CD4-positive, alpha-beta T cell treated with Interleukin-1 beta for 1 hour (primary cell): Measurements from ENCODE around the gene MRPL44.

Experiments used
- DNase-seq, 2 donors: peaks; one replicate each; pipeline ENCODE4 v3.0.0-alpha.2; 2020 to 2022

The MRPL44 gene

GRCh38 chr2:223957092-223957851, at the start of gene MRPL44:
Gene MRPL44 (plus strand): TSS chr2:223957463. CDS start chr2:223957473, 10 bp downstream.
- peak; percentile 94 to 95 for DNase-seq

GRCh38 chr2:223908304-223908998, 48.8 kb upstream of the MRPL44 start:
- no peak for DNase-seq

- DNase-seq = no peak
These were observed 48.1 kb upstream of the MRPL44 start for GRCh38 chr2:223909001-223909741.

GRCh38 chr2:223914324-223914723, 42.9 kb upstream of the MRPL44 start:
- no peak for DNase-seq

GRCh38 chr2:223915071-223915470, 42.2 kb upstream of the MRPL44 start:
- no peak for DNase-seq

- no peak for DNase-seq
These were observed 40.9 kb upstream of the MRPL44 start for GRCh38 chr2:223916181-223916920.

- no peak for DNase-seq
These were observed 38.6 kb upstream of the MRPL44 start for GRCh38 chr2:223918671-223919134.

- no peak for DNase-seq
These were observed 37.2 kb upstream of the MRPL44 start for GRCh38 chr2:223920109-223920508.

- no peak for DNase-seq
These were observed 36.1 kb upstream of the MRPL44 start for GRCh38 chr2:223921204-223921603.

GRCh38 chr2:223922308-223922707, 35.0 kb upstream of the MRPL44 start:
- DNase-seq = no peak

- DNase-seq = no peak
These were observed 33.3 kb upstream of the MRPL44 start for GRCh38 chr2:223923976-223924375.

- DNase-seq = no peak
These were observed 32.2 kb upstream of the MRPL44 start for GRCh38 chr2:223925106-223925505.

- DNase-seq = no peak
These were observed 28.9 kb upstream of the MRPL44 start for GRCh38 chr2:223928113-223929006.

GRCh38 chr2:223929571-223930102, 27.6 kb upstream of the MRPL44 start:
- DNase-seq = peak in 1 of 2 donors; percentile 46

- DNase-seq = peak in 1 of 2 donors; percentile 26
These were observed 26.9 kb upstream of the MRPL44 start for GRCh38 chr2:223930103-223930976.

- no peak for DNase-seq
These were observed 24.2 kb upstream of the MRPL44 start for GRCh38 chr2:223932816-223933800.

GRCh38 chr2:223934870-223935269, 22.4 kb upstream of the MRPL44 start:
- DNase-seq = no peak

GRCh38 chr2:223935459-223936125, 21.7 kb upstream of the MRPL44 start:
- no peak for DNase-seq
